Keratinocyte (primary cell): ENCODE data around the gene LRRN3.

Source experiments
- EZH2 ChIP-seq: IDR thresholded peaks from one replicate; pipeline ENCODE4 v1.6.1; 2012; ENCODE audit warnings: inconsistent platforms, mild to moderate bottlenecking, low read length, moderate library complexity
- TF ChIP-seq, protein P1 (sequence below), 3 experiments: IDR thresholded peaks in 1 of 3; conservative IDR thresholded peaks in 1 of 3; optimal IDR thresholded peaks in 1 of 3; 2 replicates in 2 of 3; 3 replicates in 1 of 3; pipeline versions ENCODE3 to v1.5.1; 2011; ENCODE audit warnings: low read length in 3 of 3, mild to moderate bottlenecking in 3 of 3, moderate library complexity in 2 of 3, control low read depth in 1 of 3, inconsistent platforms in 1 of 3; ENCODE audit not compliant: insufficient read depth in 2 of 3; ENCODE audit errors: extremely low read depth in 1 of 3

DNA sequence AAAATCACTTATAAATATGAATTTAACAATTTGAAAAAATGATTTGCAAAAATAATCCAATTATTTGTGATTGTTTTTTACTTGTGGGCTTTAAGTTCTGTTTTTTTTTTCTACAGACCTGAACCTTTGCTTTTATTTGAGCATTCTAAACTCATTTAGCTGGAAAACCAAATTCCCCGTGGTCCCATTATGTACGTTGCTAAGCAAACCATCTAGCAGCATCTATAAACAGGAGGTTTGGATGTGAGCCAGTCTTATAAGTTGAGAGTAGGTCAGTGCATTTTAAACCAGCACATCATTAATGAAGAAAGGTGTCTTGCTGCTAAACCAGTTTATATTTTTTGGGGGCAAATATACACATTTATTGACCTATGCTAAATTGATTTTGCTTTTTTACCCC lies 77.3 kb downstream of the LRRN3 start:
- TF ChIP-seq, protein P1, sequence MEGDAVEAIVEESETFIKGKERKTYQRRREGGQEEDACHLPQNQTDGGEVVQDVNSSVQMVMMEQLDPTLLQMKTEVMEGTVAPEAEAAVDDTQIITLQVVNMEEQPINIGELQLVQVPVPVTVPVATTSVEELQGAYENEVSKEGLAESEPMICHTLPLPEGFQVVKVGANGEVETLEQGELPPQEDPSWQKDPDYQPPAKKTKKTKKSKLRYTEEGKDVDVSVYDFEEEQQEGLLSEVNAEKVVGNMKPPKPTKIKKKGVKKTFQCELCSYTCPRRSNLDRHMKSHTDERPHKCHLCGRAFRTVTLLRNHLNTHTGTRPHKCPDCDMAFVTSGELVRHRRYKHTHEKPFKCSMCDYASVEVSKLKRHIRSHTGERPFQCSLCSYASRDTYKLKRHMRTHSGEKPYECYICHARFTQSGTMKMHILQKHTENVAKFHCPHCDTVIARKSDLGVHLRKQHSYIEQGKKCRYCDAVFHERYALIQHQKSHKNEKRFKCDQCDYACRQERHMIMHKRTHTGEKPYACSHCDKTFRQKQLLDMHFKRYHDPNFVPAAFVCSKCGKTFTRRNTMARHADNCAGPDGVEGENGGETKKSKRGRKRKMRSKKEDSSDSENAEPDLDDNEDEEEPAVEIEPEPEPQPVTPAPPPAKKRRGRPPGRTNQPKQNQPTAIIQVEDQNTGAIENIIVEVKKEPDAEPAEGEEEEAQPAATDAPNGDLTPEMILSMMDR (optimal IDR thresholded peaks at IDR 0.05 in 1 of 3, IDR thresholded peaks at IDR 0.05 in 1 of 3, conservative IDR thresholded peaks at IDR 0.05 in 1 of 3; ENCODE audit: extremely low read depth in 1 of 3, insufficient read depth in 2 of 3, low read length in 3 of 3): no peak
- no peak for TF ChIP-seq EZH2
